Mucosa of stomach (tissue), 1 donor: ENCODE results near the gene HIP1.
"Not testable (repeated sequence)": the region's sequence is repeated elsewhere in the genome, so short reads cannot be mapped to it uniquely, and the experiment has no call there.

ENCODE experiments used
- H3K27me3 ChIP-seq: one replicate; pipeline ENCODE4 v1.7.0; 2013; ENCODE audit warnings: mild to moderate bottlenecking, low read length; ENCODE audit not compliant: control insufficient read depth, insufficient read depth
- H3K36me3 ChIP-seq: one replicate; pipeline ENCODE4 v1.7.0; 2013; ENCODE audit warnings: low read length; ENCODE audit not compliant: control insufficient read depth, insufficient read depth
- H3K4me1 ChIP-seq: one replicate; pipeline ENCODE4 v1.7.0; 2013; ENCODE audit warnings: mild to moderate bottlenecking, low read length; ENCODE audit not compliant: control insufficient read depth, insufficient read depth
- H3K4me3 ChIP-seq: one replicate; pipeline ENCODE4 v1.7.0; 2013; ENCODE audit warnings: low read length
- H3K9ac ChIP-seq: one replicate; pipeline ENCODE4 v1.7.0; 2013; ENCODE audit warnings: mild to moderate bottlenecking, low read length, moderate library complexity
- H3K9me3 ChIP-seq: one replicate; pipeline ENCODE4 v1.7.0; 2013; ENCODE audit warnings: mild to moderate bottlenecking, low read length, moderate library complexity; ENCODE audit not compliant: control insufficient read depth
- donor health status: Pancreatic carcinoma.

The HIP1 gene

DNA sequence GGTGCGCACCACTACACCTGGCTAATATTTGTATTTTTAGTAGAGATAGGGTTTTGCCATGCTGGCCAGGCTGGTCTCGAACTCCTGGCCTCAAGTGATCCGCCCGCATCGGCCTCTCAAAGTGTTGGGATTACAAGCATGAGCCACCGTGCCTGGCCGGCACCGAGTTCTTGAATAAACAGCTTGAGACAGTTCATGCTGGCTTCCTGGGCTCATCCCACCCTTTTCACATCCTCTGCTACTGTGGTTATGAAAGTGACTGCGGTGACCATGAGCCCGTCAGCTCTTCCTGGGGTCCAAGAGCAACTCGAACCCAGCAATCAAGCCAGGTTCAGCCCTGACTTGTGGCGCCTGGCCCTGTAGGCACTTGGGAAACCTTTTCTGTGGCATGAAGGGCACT lies 38.7 kb downstream of the HIP1 start:
- H3K4me1 ChIP-seq, result no peaks in the 10 kb centered on the region
- H3K9ac ChIP-seq, result no peak overlapping the region
- H3K4me3 ChIP-seq, result no peak overlapping the region
- no peaks in the 10 kb centered on the region for H3K9me3 ChIP-seq
- no peaks in the 10 kb centered on the region for H3K27me3 ChIP-seq
- H3K36me3 ChIP-seq, result no peaks in the 10 kb centered on the region

DNA sequence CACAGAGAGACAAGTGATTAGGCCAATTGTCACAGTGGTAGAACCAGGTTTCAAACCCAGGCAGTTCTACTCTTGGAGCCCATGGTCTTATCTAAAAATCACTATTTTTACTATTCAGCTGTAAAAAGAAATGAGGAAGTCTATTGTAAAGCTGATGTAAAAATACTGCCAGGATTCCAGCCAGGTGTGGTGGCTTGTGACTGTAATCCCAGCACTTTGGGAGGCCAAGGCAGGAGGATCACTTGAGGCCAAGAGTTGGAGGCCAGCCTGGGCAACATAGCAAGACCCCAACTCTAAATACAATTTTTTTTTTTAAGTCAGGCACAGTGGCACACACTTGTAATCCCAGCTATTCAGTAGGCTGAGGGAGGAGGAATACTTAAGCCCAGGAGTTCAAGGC lies 40.4 kb downstream of the HIP1 start:
- no peaks in the 10 kb centered on the region for H3K27me3 ChIP-seq
- no peak overlapping the region for H3K9ac ChIP-seq
- no peaks in the 10 kb centered on the region for H3K9me3 ChIP-seq
- H3K36me3 ChIP-seq, result no peaks in the 10 kb centered on the region
- H3K4me1 ChIP-seq, result no peaks in the 10 kb centered on the region
- H3K4me3 ChIP-seq, result no peak overlapping the region

DNA sequence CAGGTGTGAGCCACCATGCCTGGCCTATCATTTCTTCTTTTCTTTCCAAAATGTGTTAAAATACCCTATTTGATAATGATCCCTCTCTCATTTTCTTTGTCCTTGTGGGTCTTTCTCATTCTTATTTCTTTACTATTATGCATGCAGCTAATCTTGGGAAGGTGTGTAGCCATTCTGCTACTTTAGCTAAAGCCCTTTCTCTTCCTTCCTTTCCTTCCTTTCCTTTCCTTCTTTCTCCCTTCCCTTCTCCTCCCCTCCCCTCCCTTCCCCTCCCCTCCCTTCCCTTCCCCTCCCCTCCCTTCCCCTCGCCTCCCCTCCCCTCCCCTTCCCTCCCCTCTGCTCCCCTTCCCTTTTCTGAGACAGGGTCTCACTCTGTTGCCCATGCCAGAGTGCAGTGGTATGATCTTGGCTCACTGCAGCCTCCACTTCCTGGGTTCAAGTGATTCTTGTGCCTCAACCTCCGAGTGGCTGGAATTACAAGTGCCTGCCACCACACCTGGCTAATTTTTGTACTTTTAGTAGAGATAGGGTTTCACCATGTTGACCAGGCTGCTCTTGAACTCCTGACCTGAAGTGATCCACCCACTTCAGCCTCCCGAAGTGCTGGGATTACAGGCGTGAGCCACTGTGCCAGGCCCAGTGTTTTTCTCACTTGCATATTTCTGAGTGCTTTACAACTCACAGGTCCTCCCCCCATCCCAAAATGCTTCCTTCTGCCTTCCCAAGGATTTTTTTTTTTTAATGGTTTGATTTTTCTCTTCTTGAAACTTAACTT lies 42.3 kb downstream of the HIP1 start:
- no peaks in the 10 kb centered on the region for H3K36me3 ChIP-seq
- no peak overlapping the region for H3K9ac ChIP-seq
- H3K4me1 ChIP-seq, result no peaks in the 10 kb centered on the region
- H3K9me3 ChIP-seq, result no peaks in the 10 kb centered on the region
- no peaks in the 10 kb centered on the region for H3K27me3 ChIP-seq
- no peak overlapping the region for H3K4me3 ChIP-seq

DNA sequence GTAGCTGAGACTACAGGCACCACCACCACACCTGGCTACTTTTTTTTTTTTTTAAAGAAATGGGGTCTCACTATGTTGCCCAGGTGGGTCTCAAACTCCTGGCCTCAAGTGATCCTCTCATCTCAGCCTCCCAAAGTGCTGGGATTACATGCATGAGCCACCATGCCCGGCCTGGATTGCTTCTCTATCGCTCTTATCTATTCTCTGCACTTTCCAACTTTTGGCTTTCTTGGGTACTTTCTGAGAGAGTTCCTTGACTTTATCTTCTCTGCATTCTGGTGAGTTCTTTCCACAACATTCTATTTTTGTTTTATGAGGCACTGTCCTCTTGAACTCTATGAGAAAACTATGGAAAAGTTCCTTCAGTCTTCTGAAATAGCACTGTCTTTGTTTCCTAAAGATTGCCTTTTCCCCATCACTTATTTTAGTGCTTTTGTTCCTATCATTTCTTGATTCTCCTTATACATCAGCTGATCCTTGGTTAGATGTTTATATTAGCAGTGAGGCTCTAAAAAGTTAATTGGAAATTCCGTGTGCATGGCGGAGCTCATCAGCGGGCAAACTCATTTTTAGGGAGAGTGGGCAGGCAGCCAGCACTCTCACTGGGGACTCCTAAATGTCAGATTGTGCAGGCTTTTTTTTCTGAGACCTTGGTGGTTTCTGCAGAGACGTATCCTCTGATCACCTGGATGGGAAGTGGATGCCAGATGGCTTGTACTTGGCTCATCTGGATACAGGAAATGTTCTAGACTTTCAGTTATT lies 43.9 kb downstream of the HIP1 start:
- Histone ChIP-seq H3K9me3 (no peaks in the 10 kb centered on the region), H3K27me3 (no peaks in the 10 kb centered on the region), H3K9ac (no peak overlapping the region), H3K36me3 (no peaks in the 10 kb centered on the region), H3K4me1 (no peaks in the 10 kb centered on the region), H3K4me3 (no peak overlapping the region)

DNA sequence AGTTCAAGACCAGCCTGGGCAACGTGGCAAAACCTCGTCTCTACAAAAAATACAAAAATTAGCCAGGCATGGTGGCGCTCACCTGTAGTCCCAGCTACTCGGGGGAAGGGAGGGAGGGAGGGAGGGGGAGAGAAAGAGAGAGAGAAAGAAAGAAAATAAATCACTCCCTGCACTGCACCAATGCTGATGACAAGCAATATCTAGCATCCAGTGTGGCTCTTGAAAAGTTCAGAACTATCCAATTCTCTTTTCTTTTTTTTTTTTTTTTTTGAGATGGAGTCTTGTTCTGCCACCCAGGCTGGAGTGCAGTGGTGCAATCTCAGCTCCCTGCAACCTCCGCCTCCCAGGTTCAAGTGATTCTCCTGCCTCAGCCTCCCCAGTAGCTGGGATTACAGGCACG lies 45.1 kb downstream of the HIP1 start:
- H3K9ac ChIP-seq, H3K9me3 ChIP-seq, H3K27me3 ChIP-seq, H3K4me3 ChIP-seq, H3K4me1 ChIP-seq, H3K36me3 ChIP-seq: not testable (repeated sequence)

DNA sequence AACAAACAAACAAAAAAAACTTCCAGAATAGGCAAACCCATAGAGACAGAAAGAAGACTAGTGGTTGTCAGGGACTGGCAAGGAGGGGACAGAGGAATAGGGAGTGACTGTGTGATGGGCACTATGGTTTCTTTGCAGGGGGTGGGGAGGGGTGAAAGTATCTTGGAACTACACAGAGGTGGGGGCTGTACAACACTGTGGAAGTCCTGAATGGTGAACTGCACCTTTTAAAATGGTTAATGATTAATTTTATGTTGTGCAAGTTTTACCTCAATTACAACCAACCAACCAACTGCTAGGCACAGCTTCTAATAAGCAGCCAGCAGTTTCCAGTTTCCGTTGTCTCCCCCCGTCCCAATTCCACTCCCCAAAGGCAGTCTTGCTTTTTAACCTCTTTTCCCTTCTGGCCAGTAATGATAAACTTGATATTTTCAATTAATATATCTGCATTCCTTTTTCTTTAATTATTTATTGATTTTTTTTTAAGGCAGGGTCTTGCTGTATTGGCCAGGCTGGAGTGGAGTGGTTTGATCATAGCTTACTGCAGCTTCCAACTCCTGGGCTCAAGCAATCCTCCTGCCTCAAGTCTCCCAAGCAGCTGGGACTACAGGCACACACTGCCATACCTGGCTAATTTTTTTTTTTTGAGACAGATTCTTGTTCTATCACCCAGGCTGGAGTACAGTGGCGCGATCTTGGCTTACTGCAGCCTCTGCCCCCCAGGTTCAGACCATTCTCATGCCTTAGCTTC lies 46.8 kb downstream of the HIP1 start:
- Histone ChIP-seq H3K27me3 (no peaks in the 10 kb centered on the region), H3K36me3 (no peaks in the 10 kb centered on the region), H3K9me3 (no peaks in the 10 kb centered on the region), H3K4me3 (no peak overlapping the region), H3K9ac (no peak overlapping the region), H3K4me1 (peaks cover 4% of the 10 kb centered on the region)

DNA sequence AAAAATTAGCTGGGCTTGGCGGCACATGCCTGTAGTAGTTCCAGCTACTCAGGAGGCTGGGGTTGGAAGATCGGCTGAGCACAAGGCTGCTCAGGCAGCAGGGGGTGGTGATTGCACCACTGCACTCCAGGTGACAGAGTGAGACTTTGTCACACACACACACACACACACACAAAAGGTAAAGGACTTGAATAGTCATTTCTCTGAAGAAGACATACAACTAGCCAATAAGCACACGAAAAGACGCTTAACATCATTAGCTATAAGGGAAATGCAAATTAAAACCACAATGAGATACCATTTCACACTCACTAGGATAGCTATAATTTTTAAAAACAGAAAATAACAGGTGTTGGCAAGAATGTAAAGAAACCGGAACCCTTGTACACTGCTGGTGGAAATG lies 48.6 kb downstream of the HIP1 start:
- Histone ChIP-seq H3K36me3 (no peaks in the 10 kb centered on the region), H3K9me3 (no peaks in the 10 kb centered on the region), H3K4me1 (peaks cover 4% of the 10 kb centered on the region), H3K27me3 (no peaks in the 10 kb centered on the region), H3K4me3 (no peak overlapping the region), H3K9ac (no peak overlapping the region)

DNA sequence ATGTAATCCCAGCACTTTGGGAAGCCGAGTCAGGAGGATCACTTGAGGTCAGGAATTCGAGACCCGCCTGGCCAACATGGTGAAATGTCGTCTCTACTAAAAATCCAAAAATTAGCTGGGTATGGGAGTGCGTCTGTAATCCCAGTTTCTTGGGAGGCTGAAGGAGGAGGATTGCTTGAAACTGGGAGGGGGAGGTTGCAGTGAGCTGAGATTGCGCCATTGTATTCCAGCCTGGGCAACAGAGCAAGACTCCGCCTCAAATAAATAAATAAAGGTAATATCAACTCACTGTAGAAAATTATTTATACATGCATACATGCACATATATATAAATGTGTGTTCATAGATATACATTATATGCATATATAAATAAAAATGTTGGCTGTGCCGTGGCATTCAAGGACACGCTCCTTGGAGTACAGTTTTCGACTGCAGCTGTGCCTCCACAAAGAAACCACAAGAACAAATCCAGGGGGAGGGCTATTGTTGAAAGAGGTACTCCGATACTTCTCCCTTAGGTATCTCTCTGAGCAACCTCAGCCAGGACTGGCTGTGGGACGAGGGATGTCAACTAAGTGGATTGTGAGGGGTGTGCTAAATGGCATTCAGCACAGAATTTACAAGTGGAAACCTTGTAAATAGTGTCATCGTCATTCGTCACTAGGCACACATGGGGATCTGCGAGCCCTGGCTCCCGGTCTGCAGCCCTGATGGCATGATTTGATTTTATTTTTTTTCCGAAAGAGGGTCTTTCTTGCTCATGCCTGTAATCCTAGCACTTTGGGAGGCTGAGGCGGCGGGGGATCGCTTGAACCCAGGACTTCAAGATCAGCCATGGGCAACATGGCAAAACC lies 49.3 kb downstream of the HIP1 start:
- no peaks in the 10 kb centered on the region for H3K36me3 ChIP-seq
- no peak overlapping the region for H3K4me3 ChIP-seq
- peaks cover 4% of the 10 kb centered on the region for H3K4me1 ChIP-seq
- H3K9ac ChIP-seq, result no peak overlapping the region
- no peaks in the 10 kb centered on the region for H3K27me3 ChIP-seq
- H3K9me3 ChIP-seq, result no peaks in the 10 kb centered on the region

DNA sequence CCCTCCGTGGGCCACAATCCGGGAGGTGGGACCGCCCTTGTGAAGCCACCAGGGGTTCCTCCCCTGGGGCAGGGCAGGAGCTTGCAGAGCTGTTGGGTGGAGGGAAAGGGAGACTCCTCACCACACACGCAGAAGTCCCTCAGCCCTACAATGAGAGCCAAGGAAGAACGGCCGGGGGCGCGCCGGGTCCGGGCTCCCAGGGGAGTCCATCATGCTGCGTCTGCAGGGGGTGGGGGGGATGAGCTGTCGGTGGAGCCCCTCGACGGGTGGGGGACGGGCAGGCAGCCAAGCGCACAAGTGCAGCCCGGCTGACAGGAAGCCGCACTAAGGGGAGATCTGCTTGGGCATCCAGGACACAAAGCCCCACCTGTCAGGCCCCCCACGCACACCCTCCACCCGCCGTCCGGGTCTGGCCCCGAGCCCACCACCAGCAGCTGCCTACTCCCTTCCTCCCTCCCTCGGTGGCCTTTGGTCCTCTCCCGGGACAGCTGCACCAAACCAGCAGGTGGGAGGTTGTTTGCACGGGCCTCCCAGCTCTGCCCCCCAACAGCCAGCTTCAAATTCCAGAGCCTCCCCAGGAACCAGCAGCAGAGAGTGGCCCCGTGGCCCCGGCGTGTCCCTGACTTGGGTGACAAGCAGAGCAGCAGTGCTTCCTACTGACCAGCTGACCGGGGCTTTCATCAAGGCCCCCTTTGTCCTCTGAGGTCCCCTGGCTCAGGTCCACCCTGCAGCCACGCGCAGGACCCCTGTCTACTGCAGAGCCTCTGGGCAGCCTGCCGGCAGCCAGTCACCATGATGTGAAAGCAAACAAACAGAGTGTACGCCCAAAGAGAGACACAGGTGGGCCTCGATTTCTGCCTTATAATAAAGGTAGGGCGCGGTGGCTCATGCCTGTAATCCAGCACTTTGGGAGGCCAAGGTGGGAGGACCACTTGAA lies 50.3 kb downstream of the HIP1 start:
- H3K9me3 ChIP-seq, result no peaks in the 10 kb centered on the region
- H3K4me3 ChIP-seq, result no peak overlapping the region
- H3K27me3 ChIP-seq, result no peaks in the 10 kb centered on the region
- H3K9ac ChIP-seq, result no peak overlapping the region
- peaks cover 4% of the 10 kb centered on the region for H3K4me1 ChIP-seq
- H3K36me3 ChIP-seq, result no peaks in the 10 kb centered on the region

DNA sequence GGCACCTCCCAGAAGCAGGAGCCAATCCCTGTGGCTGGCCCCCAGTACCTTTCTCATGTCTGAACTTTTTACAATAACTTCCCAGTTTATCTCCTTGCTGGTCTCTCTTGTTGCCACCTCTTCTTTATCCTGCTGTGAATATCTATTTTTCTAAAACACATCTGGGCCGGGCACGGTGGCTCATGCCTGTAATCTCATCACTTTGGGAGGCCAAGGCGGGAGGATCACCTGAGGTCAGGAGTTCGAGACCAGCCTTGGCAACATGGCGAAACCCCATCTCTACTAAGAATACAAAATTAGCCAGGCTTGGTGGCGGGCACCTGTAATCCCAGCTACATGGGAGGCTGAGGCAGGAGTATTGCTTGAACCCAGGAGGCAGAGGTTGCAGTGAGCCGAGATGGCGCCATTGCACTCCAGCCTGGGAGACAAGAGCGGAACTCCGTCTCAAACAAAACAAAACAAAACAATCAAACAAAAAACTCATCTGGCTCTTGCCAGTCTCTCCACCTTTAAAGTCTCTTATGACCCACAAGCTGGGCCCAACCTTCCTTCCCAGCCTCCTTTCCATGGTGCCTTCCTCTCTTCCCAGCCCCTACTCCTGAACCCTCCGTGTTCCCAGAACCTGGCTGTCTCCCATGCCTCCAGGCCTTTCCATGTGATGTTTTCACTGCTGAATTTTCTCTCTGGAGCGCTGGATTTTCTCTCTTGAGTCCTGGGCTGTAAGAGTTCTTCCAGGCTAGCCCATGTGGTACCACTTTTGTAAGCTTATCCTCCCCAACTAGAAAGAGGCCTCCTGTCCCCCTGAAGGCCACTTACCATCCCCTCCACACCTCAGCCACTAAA lies 51.3 kb downstream of the HIP1 start:
- Histone ChIP-seq H3K27me3 (no peaks in the 10 kb centered on the region), H3K4me3 (no peak overlapping the region), H3K9me3 (no peaks in the 10 kb centered on the region), H3K9ac (no peak overlapping the region), H3K4me1 (peaks cover 4% of the 10 kb centered on the region), H3K36me3 (no peaks in the 10 kb centered on the region)
